Astrocyte (in vitro differentiated cells and primary cell): ENCODE results near the gene MTA2. TPM values are rescaled to one million over a fixed set of nuclear protein-coding genes. Genes with fewer than 3 reads are reported as not detected.

Experiments used
- DNase-seq: peaks from one replicate; pipeline ENCODE4 v3.0.0-alpha.2; 2010; ENCODE audit warnings: low read depth
- FAIRE-seq: peaks from 2 replicates; lab custom pipeline; 2011; peaks lifted over from hg19 to GRCh38; lab: Jason Lieb, UNC
- H2AFZ ChIP-seq: 2 replicates; pipeline ENCODE4 v1.6.0; 2012; ENCODE audit warnings: low read depth, low read length, inconsistent platforms
- H3K27ac ChIP-seq: 2 replicates; pipeline ENCODE4 v1.5.1; 2011; ENCODE audit warnings: low read depth, low read length, inconsistent platforms
- H3K27me3 ChIP-seq: 2 replicates; pipeline ENCODE4 v1.6.0; 2011; ENCODE audit warnings: low read length, inconsistent platforms; ENCODE audit not compliant: insufficient read depth
- H3K36me3 ChIP-seq: 2 replicates; pipeline ENCODE4 v1.5.1; 2011; ENCODE audit warnings: low read length, inconsistent platforms; ENCODE audit not compliant: insufficient read depth
- H3K4me1 ChIP-seq: 2 replicates; pipeline ENCODE4 v1.5.1; 2011; ENCODE audit warnings: low read length, inconsistent platforms; ENCODE audit not compliant: insufficient read depth
- H3K4me2 ChIP-seq: 2 replicates; pipeline ENCODE4 v1.6.0; 2012; ENCODE audit warnings: low read length, inconsistent platforms
- H3K4me3 ChIP-seq: 2 replicates; pipeline ENCODE4 v1.5.1; 2011; ENCODE audit warnings: low read depth, mild to moderate bottlenecking, low read length, inconsistent platforms; ENCODE audit not compliant: insufficient read depth
- H3K79me2 ChIP-seq: 2 replicates; pipeline ENCODE4 v1.6.0; 2012; ENCODE audit warnings: mild to moderate bottlenecking, low read length, inconsistent platforms; ENCODE audit not compliant: insufficient read depth
- H3K9ac ChIP-seq: 2 replicates; pipeline ENCODE4 v1.6.0; 2012; ENCODE audit warnings: mild to moderate bottlenecking, low read length, inconsistent platforms
- H3K9me3 ChIP-seq: 2 replicates; pipeline ENCODE4 v1.5.1; 2012; ENCODE audit warnings: low read depth, mild to moderate bottlenecking, low read length, inconsistent platforms; ENCODE audit not compliant: insufficient read depth
- H4K20me1 ChIP-seq: 2 replicates; pipeline ENCODE4 v1.6.0; 2012; ENCODE audit warnings: low read length, inconsistent platforms; ENCODE audit not compliant: insufficient read depth
- H3K27ac Mint-ChIP-seq: one replicate; pipeline ENCODE4 v1.8.0; 2021; ENCODE audit warnings: mild to moderate bottlenecking, mixed read lengths; ENCODE audit not compliant: unreplicated experiment
- H3K27me3 Mint-ChIP-seq: one replicate; pipeline ENCODE4 v1.8.0; 2021; ENCODE audit warnings: low read depth, mixed read lengths; ENCODE audit not compliant: unreplicated experiment
- H3K36me3 Mint-ChIP-seq: one replicate; pipeline ENCODE4 v1.8.0; 2021; ENCODE audit warnings: low read depth, mixed read lengths; ENCODE audit not compliant: unreplicated experiment
- H3K4me1 Mint-ChIP-seq: one replicate; pipeline ENCODE4 v1.8.0; 2021; ENCODE audit warnings: low read depth, mixed read lengths; ENCODE audit not compliant: unreplicated experiment
- H3K4me3 Mint-ChIP-seq: one replicate; pipeline ENCODE4 v1.8.0; 2021; ENCODE audit warnings: mild to moderate bottlenecking, moderate library complexity, mixed read lengths; ENCODE audit not compliant: unreplicated experiment
- H3K9me3 Mint-ChIP-seq: one replicate; pipeline ENCODE4 v1.8.0; 2021; ENCODE audit warnings: mild to moderate bottlenecking, mixed read lengths; ENCODE audit not compliant: unreplicated experiment
- CTCF ChIP-seq: IDR thresholded peaks from 2 replicates; pipeline ENCODE4 v1.5.1; 2011; ENCODE audit warnings: low read depth, mild to moderate bottlenecking, inconsistent platforms, low read length, moderate library complexity; ENCODE audit not compliant: insufficient read depth
- EZH2 ChIP-seq: IDR thresholded peaks from 2 replicates; pipeline ENCODE4 v1.6.1; 2012; ENCODE audit warnings: mild to moderate bottlenecking, low read length, inconsistent platforms; ENCODE audit not compliant: insufficient read depth
- total RNA-seq: library from RNA; stranded (reverse); gene quantifications from 2 replicates; pipeline ENCODE4 v1.2.1, GENCODE V29; 2021

The MTA2 gene
- total RNA-seq, 1 donor from 2014 or later: 136 TPM

DNA sequence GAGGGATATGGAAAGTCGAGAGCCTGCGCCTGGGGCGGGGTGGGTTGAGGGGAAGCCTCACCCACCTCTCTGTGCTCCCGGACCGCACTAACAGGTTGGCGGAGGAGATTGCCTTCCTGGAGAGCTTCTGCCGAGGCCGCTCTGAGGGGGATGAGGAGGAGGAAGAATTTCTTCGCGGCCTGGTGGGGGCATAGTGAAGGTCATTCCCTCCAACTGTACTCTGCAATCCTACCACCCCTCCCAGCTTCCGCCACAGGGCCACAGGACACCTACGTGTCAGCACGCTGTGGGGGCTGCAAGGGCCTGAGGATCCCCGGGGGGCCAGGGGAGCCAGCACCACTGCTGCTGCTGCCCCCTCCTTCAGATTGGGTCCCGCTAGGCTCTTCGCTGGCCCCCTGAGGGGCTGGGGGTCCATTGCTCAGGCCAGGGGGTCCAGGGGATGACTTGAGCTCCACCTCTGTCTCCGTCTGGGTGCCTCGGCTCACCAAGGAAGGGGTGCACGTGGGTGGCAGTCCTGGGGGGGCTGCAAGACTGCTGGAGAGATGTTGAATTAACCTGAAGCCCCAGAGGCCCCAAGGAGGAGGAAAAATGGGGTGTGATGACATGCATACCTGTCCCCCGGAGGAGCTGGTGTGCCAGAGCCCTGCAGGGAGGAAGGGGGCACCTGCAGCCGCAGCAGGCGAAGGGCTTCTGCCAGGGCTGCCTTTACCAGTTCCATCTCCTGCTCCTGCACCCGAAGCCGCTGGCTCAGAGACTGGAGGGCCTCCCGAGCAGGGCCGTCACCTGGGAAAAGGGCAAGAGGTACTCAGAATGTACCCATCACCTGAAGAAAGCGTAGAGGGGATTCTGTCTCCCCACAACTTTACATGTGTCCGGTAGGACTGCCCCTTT is 9.4 kb upstream of the MTA2 start:
- Mint-ChIP-seq H3K4me3 (peak overlapping the region; percentile 98), H3K27ac (peak overlapping the region; percentile 89), H3K4me1 (peaks cover 14% of the 10 kb centered on the region), H3K36me3 (peaks cover 15% of the 10 kb centered on the region), H3K9me3 (no peaks in the 10 kb centered on the region), H3K27me3 (no peaks in the 10 kb centered on the region)
- H3K27me3 ChIP-seq: no peaks in the 10 kb centered on the region
- H3K4me2 ChIP-seq: peak overlapping the region; percentile 96
- peaks cover 11% of the 10 kb centered on the region for H3K4me1 ChIP-seq
- FAIRE-seq (no peak), DNase-seq (no peak)
- H3K9ac ChIP-seq: peak overlapping the region; percentile 87
- H3K27ac ChIP-seq: no peak overlapping the region
- peak overlapping the region; percentile 63 for H2AFZ ChIP-seq
- TF ChIP-seq EZH2 (no peak), CTCF (no peak)
- H3K9me3 ChIP-seq: no peaks in the 10 kb centered on the region
- peaks cover 9% of the 10 kb centered on the region for H3K79me2 ChIP-seq
- peaks cover 8% of the 10 kb centered on the region for H3K36me3 ChIP-seq
- H4K20me1 ChIP-seq: peaks cover 6% of the 10 kb centered on the region
- H3K4me3 ChIP-seq: peak overlapping the region; percentile 82

- no peak overlapping the region for H3K27ac Mint-ChIP-seq
- Histone ChIP-seq H4K20me1 (peaks cover 6% of the 10 kb centered on the region), H3K9ac (no peak overlapping the region), H3K27ac (no peak overlapping the region), H3K9me3 (no peaks in the 10 kb centered on the region), H2AFZ (no peak overlapping the region), H3K27me3 (no peaks in the 10 kb centered on the region), H3K4me1 (peaks cover 11% of the 10 kb centered on the region), H3K36me3 (peaks cover 8% of the 10 kb centered on the region), H3K79me2 (peaks cover 9% of the 10 kb centered on the region), H3K4me2 (no peak overlapping the region), H3K4me3 (no peak overlapping the region)
- peaks cover 14% of the 10 kb centered on the region for H3K4me1 Mint-ChIP-seq
- TF ChIP-seq EZH2 (no peak), CTCF (no peak)
- FAIRE-seq: no peak
- H3K9me3 Mint-ChIP-seq: no peaks in the 10 kb centered on the region
- H3K27me3 Mint-ChIP-seq: no peaks in the 10 kb centered on the region
- H3K36me3 Mint-ChIP-seq: peaks cover 15% of the 10 kb centered on the region
- H3K4me3 Mint-ChIP-seq: peak overlapping the region; percentile 72
- no peak for DNase-seq
Measured at GRCh38 chr11:62610403-62610802, 8.7 kb upstream of the MTA2 start.

DNA sequence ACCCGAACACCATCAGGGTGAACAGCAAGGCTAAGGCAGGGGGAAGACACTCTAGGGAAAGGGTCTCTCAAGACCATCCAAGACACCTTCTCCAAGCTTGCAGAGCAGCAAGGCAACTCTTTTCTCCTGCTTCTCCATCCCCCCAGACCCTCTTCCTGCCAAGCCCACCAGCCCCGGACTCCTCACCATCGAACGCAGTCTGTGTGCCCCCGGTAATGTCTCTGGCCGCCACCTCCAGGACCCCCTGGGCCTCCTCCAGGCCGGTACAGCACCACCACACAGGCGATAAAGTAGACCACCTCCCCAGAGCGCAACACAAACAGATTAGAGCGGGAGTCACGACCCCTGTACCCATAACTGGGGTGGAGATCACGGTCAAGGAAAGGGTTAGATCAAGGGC is 7.1 kb upstream of the MTA2 start:
- H4K20me1 ChIP-seq: peaks cover 6% of the 10 kb centered on the region
- no peak overlapping the region for H3K9ac ChIP-seq
- no peak overlapping the region for H3K27ac ChIP-seq
- TF ChIP-seq EZH2 (no peak), CTCF (no peak)
- Mint-ChIP-seq H3K36me3 (peaks cover 20% of the 10 kb centered on the region), H3K4me3 (peak overlapping the region; percentile 6), H3K27ac (no peak overlapping the region), H3K4me1 (peaks cover 13% of the 10 kb centered on the region), H3K27me3 (no peaks in the 10 kb centered on the region), H3K9me3 (no peaks in the 10 kb centered on the region)
- H3K36me3 ChIP-seq: peaks cover 8% of the 10 kb centered on the region
- H3K27me3 ChIP-seq: no peaks in the 10 kb centered on the region
- no peak overlapping the region for H3K4me2 ChIP-seq
- DNase-seq: no peak
- peaks cover 9% of the 10 kb centered on the region for H3K79me2 ChIP-seq
- no peak for FAIRE-seq
- no peak overlapping the region for H2AFZ ChIP-seq
- H3K9me3 ChIP-seq: no peaks in the 10 kb centered on the region
- peaks cover 11% of the 10 kb centered on the region for H3K4me1 ChIP-seq
- H3K4me3 ChIP-seq: no peak overlapping the region
